Upper lobe of left lung (tissue), 4 donors: ENCODE results near the gene C9orf50.

ENCODE experiments used
- POLR2A ChIP-seq, 4 donors: fragments of 450-650 bp; IDR thresholded peaks; one replicate each; pipeline ENCODE4 v1.5.1; 2016 to 2017; ENCODE audit warnings: antibody characterized with exemption in 4 of 4, mild to moderate bottlenecking in 2 of 4
- TF ChIP-seq, protein P1 (sequence below), 6 experiments: fragments of 450-650 bp in 4 of 6; fragments of 200-600 bp in 2 of 6; sonication (generic) in 2 of 6; IDR thresholded peaks; one replicate each; pipeline ENCODE4 v1.5.1; 2016 to 2019; ENCODE audit warnings: antibody characterized with exemption in 6 of 6

DNA sequence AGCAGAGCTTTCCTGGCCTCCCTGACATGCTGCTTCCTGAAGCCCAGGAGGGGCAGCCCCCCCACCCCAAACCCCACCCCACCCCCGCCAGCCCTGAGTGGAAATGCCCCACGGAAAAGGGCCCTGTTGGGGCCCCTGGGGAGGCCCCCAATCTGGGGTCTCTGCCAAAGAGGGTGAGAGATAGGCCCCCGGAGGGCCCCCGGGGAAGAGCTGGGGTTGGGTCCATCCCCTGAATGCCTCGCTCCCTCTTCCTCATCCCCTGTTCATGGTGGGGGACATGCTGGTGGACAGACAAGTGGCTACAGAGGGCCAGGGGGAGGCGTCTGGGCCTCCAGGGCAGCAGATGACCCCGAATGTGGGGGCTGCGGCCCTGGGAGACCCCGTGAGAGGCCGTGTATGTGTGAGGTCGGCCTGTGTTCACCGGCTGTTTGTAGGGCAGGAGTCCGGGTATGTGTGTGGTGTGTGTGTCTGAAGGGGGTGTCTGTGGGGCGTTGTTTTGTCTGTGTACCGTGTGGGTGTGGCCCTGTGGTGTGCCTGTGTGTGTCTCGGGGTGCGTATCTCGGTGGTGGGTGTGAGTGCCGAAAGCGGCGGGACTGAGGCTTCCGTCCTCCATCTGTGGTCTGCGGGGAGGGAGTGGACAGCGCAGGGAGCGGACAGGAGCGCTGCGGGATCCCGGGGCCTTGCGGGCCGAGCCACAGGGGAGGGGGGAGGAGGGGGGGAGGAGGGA lies 11.3 kb downstream of the C9orf50 start:
- TF ChIP-seq, protein P1, sequence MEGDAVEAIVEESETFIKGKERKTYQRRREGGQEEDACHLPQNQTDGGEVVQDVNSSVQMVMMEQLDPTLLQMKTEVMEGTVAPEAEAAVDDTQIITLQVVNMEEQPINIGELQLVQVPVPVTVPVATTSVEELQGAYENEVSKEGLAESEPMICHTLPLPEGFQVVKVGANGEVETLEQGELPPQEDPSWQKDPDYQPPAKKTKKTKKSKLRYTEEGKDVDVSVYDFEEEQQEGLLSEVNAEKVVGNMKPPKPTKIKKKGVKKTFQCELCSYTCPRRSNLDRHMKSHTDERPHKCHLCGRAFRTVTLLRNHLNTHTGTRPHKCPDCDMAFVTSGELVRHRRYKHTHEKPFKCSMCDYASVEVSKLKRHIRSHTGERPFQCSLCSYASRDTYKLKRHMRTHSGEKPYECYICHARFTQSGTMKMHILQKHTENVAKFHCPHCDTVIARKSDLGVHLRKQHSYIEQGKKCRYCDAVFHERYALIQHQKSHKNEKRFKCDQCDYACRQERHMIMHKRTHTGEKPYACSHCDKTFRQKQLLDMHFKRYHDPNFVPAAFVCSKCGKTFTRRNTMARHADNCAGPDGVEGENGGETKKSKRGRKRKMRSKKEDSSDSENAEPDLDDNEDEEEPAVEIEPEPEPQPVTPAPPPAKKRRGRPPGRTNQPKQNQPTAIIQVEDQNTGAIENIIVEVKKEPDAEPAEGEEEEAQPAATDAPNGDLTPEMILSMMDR (IDR thresholded peaks at IDR 0.05): no peak
- TF ChIP-seq POLR2A (IDR thresholded peaks at IDR 0.05): no peak
